ENCODE results near the gene CENPT.

GRCh38 chr16:67814567-67814966 is 32.9 kb downstream of the CENPT start:
- TF ChIP-seq TAF1 (IDR thresholded peaks at IDR 0.05; ENCODE audit: low read depth, low read length): no peak
- no peak for TF ChIP-seq JUND (IDR thresholded peaks at IDR 0.05; ENCODE audit: low read length)
- TF ChIP-seq NRF1 (IDR thresholded peaks at IDR 0.05; ENCODE audit: low read depth, low read length): no peak
